ENCODE measurements around the gene CCDC30.

- TF ChIP-seq, protein P1, sequence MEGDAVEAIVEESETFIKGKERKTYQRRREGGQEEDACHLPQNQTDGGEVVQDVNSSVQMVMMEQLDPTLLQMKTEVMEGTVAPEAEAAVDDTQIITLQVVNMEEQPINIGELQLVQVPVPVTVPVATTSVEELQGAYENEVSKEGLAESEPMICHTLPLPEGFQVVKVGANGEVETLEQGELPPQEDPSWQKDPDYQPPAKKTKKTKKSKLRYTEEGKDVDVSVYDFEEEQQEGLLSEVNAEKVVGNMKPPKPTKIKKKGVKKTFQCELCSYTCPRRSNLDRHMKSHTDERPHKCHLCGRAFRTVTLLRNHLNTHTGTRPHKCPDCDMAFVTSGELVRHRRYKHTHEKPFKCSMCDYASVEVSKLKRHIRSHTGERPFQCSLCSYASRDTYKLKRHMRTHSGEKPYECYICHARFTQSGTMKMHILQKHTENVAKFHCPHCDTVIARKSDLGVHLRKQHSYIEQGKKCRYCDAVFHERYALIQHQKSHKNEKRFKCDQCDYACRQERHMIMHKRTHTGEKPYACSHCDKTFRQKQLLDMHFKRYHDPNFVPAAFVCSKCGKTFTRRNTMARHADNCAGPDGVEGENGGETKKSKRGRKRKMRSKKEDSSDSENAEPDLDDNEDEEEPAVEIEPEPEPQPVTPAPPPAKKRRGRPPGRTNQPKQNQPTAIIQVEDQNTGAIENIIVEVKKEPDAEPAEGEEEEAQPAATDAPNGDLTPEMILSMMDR (IDR thresholded peaks at IDR 0.05), result no peak
- no peak for TF ChIP-seq EZH2 (IDR thresholded peaks at IDR 0.05)
- no peak for TF ChIP-seq EZH2phosphoT487 (IDR thresholded peaks at IDR 0.05)
Observed at GRCh38 chr1:42480921-42481320, 17.8 kb downstream of the CCDC30 start.

All from neural progenitor cell (in vitro differentiated cells).